ENCODE measurements around the gene CASQ1. TPM values are rescaled to one million over a fixed set of nuclear protein-coding genes. Genes with fewer than 3 reads are reported as not detected.

The CASQ1 gene
- total RNA-seq, 6 donors from 2014 or later, result 0.17 to 0.91 TPM; not detected in 4

DNA sequence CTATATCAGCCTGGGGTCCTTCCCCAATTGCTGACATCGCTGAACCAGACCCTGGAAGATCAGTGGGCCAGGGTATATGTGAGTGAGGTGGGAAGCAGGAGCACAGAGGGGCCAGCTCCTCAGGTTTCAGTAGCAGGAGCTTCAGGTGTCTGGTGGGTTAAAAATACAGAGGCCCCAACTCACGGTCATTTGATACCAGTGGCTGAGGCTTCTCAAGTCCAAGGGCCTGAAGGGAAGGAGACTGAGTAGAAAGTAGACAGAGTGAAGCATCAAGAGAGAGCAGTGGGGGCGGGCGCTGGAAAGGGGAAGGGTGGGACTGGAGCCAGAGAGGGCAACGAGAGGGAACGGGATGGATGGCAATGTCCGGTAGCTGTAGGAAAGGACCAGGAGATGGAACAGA is 2.0 kb upstream of the CASQ1 start:
- H3K27ac ChIP-seq, result no peak overlapping the region
- peaks cover 5 to 8% (median 6%) of the 10 kb centered on the region in 4 donors for H3K4me1 ChIP-seq
- no peaks in the 10 kb centered on the region for H3K9me3 ChIP-seq
- WGBS, 2 donors, result 90% methylated on average over 7 of the region's 7 CpGs
- no peaks in the 10 kb centered on the region for H3K27me3 ChIP-seq
- DNase-seq (no peak), ATAC-seq (ENCODE audit: low FRiP score in 2 of 2) (no peak)
- no peak overlapping the region for H3K4me3 ChIP-seq
- no peak for TF ChIP-seq POLR2A (IDR thresholded peaks at IDR 0.05)
- no peak for TF ChIP-seq EP300 (IDR thresholded peaks at IDR 0.05)
- TF ChIP-seq POLR2AphosphoS5 (IDR thresholded peaks at IDR 0.05), result no peak
- TF ChIP-seq, protein P1, sequence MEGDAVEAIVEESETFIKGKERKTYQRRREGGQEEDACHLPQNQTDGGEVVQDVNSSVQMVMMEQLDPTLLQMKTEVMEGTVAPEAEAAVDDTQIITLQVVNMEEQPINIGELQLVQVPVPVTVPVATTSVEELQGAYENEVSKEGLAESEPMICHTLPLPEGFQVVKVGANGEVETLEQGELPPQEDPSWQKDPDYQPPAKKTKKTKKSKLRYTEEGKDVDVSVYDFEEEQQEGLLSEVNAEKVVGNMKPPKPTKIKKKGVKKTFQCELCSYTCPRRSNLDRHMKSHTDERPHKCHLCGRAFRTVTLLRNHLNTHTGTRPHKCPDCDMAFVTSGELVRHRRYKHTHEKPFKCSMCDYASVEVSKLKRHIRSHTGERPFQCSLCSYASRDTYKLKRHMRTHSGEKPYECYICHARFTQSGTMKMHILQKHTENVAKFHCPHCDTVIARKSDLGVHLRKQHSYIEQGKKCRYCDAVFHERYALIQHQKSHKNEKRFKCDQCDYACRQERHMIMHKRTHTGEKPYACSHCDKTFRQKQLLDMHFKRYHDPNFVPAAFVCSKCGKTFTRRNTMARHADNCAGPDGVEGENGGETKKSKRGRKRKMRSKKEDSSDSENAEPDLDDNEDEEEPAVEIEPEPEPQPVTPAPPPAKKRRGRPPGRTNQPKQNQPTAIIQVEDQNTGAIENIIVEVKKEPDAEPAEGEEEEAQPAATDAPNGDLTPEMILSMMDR (IDR thresholded peaks at IDR 0.05), result no peak
- H3K36me3 ChIP-seq, result no peaks in the 10 kb centered on the region

DNA sequence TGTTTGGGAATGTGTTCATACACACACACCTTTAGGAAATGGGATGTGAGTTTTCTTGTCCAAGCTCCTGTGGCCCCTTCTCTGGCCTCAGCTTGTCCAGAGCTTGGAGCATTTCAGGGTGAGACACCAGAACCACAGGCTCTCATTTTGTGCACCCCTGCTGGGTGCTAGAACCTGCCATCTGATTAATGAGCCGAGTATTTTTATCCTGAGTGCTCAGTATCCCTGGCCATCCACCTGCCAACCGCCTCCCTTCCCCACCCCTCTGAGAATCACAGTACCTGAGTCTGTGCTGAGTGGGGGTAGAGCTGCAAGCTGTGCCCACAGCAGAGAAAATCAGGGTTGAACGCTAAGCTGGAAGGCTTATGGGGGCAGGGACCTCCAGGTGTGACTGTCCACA is 1.4 kb downstream of the CASQ1 start:
- no peaks in the 10 kb centered on the region for H3K36me3 ChIP-seq
- no peaks in the 10 kb centered on the region for H3K27me3 ChIP-seq
- H3K4me1 ChIP-seq, result peaks cover 8 to 10% (median 10%) of the 10 kb centered on the region in 4 donors
- ATAC-seq (ENCODE audit: low FRiP score in 2 of 2), result no peak
- no peak for TF ChIP-seq POLR2AphosphoS5 (IDR thresholded peaks at IDR 0.05)
- TF ChIP-seq, protein P1 (IDR thresholded peaks at IDR 0.05), result no peak
- TF ChIP-seq POLR2A (IDR thresholded peaks at IDR 0.05), result no peak
- TF ChIP-seq EP300 (IDR thresholded peaks at IDR 0.05), result no peak
- no peak for DNase-seq
- WGBS, 2 donors, result 92 to 93% methylated on average over 3 of the region's 3 CpGs
- no peak overlapping the region for H3K4me3 ChIP-seq
- H3K9me3 ChIP-seq, result no peaks in the 10 kb centered on the region
- H3K27ac ChIP-seq, result no peak overlapping the region

DNA sequence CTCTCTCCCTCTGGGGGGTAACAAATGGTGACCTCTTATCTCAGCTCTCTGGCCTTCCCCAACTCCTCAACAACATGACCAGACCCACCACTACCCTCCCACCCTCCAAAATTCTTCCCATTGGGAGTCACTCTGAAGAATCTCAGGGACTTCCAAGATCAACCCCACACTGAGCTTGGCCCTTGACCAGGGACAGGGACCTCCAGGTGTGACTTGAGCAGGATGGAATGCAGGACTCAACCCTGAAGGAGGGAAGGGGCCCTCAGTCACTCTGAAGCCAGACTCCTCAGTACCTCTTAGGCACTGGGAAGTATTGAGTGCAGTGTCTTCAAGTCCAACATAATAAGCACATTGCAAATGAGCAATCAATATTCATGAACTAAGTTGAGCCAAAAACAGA is 1.9 kb downstream of the CASQ1 start:
- H3K27ac ChIP-seq, result no peak overlapping the region
- ATAC-seq (ENCODE audit: low FRiP score in 2 of 2) (no peak), DNase-seq (no peak)
- no peak overlapping the region for H3K4me3 ChIP-seq
- TF ChIP-seq, protein P1 (IDR thresholded peaks at IDR 0.05), result no peak
- TF ChIP-seq EP300 (IDR thresholded peaks at IDR 0.05) (no peak), POLR2AphosphoS5 (IDR thresholded peaks at IDR 0.05) (no peak), POLR2A (IDR thresholded peaks at IDR 0.05) (no peak)
- H3K9me3 ChIP-seq, result no peaks in the 10 kb centered on the region
- H3K36me3 ChIP-seq, result no peaks in the 10 kb centered on the region
- H3K4me1 ChIP-seq, result peaks cover 8 to 10% (median 10%) of the 10 kb centered on the region in 4 donors
- no peaks in the 10 kb centered on the region for H3K27me3 ChIP-seq

DNA sequence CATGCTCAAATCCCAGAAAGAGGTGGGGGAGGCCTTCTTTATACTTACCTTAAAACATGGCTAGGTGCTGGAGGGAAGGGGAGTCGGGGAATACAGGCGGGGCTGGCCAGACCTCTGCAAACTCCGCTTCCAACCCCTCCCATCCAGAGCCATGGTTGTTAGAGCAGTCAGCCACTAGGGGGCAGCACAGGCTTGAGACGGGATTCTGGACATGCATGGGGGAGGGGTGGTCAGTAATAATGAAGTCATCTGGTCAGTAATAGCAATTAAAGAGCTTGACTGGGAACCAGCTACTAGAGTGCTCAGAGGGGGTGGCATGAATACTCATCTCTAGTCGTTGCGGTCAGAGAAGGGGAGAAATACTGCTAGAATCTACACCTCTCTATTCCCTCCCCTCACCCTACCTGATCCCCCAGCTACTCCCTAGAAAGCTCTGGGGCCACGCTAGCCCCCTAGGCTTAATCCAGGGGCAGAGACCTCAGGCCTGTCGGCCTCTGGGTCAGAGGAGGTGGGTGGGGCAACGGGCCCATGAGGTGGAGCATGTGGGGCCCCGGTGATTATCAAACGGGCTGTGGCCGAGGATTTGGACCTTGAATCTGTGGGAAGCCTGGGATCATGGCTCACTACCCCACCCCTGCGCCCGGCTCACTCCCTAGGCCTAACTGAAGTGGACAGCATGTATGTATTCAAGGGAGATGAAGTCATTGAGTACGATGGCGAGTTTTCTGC is 2.9 kb downstream of the CASQ1 start:
- Histone ChIP-seq H3K27ac (no peak overlapping the region), H3K4me3 (no peak overlapping the region), H3K9me3 (no peaks in the 10 kb centered on the region), H3K36me3 (no peaks in the 10 kb centered on the region), H3K4me1 (peaks cover 8 to 10% (median 10%) of the 10 kb centered on the region in 4 donors), H3K27me3 (no peaks in the 10 kb centered on the region)
- peak; percentile 92 to 94 for ATAC-seq (ENCODE audit: low FRiP score in 2 of 2)
- TF ChIP-seq POLR2AphosphoS5 (IDR thresholded peaks at IDR 0.05) (peak in 1 of 2 donors; percentile 46), POLR2A (IDR thresholded peaks at IDR 0.05) (no peak), EP300 (IDR thresholded peaks at IDR 0.05) (no peak)
- TF ChIP-seq, protein P1 (IDR thresholded peaks at IDR 0.05), result peak; percentile 94 to 97 (median 95)
- 28 to 32% methylated on average over 15 to 16 of the region's 16 CpGs for WGBS, 2 donors
- peak in 1 of 2 donors; percentile 84 for DNase-seq
